ENCODE results near the gene CNTNAP2.

Gene CNTNAP2

DNA sequence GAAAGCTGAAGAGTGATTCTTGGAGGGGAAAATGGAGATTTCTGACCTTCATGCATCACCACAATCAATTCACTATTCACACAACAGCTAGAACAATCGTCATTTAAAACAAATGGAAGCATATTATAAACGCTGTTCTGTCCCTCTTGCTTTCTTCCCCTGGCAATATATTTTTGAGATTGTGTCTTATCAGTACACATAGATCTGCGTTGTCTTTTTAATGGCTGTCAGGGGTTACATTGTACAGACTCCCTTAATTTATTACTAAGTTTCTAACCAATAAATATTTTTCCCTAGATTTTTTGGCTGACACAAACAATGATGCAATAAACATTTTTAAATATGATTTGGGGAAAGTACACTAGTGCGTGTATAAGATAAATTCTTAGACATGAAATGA, 1358.3 kb downstream of the CNTNAP2 start:
- H3K4me2 ChIP-seq (ENCODE audit: insufficient read depth, low read length) = no peak overlapping the region
- H3K9me3 ChIP-seq (ENCODE audit: insufficient read depth, low read length, severe bottlenecking) = no peaks in the 10 kb centered on the region
- H3K79me2 ChIP-seq (ENCODE audit: insufficient read depth, low read length) = no peaks in the 10 kb centered on the region
- no peak overlapping the region for H3K4me3 ChIP-seq (ENCODE audit: low read depth in 1 of 2, low read length in 2 of 2)
- H4K20me1 ChIP-seq (ENCODE audit: insufficient read depth, low read length) = no peaks in the 10 kb centered on the region
- ATAC-seq (ENCODE audit: insufficient read depth, low read depth) (no peak), DNase-seq (no peak)
- H3K4me1 ChIP-seq (ENCODE audit: insufficient read depth, low read length) = no peaks in the 10 kb centered on the region
- no peak overlapping the region for H3K27ac ChIP-seq (ENCODE audit: low read length)
- TF ChIP-seq, protein P1, sequence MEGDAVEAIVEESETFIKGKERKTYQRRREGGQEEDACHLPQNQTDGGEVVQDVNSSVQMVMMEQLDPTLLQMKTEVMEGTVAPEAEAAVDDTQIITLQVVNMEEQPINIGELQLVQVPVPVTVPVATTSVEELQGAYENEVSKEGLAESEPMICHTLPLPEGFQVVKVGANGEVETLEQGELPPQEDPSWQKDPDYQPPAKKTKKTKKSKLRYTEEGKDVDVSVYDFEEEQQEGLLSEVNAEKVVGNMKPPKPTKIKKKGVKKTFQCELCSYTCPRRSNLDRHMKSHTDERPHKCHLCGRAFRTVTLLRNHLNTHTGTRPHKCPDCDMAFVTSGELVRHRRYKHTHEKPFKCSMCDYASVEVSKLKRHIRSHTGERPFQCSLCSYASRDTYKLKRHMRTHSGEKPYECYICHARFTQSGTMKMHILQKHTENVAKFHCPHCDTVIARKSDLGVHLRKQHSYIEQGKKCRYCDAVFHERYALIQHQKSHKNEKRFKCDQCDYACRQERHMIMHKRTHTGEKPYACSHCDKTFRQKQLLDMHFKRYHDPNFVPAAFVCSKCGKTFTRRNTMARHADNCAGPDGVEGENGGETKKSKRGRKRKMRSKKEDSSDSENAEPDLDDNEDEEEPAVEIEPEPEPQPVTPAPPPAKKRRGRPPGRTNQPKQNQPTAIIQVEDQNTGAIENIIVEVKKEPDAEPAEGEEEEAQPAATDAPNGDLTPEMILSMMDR (IDR thresholded peaks at IDR 0.05; ENCODE audit: borderline replicate concordance, extremely low read depth, low read length, poor library complexity, severe bottlenecking) = no peak
- no peak for TF ChIP-seq EZH2 (IDR thresholded peaks at IDR 0.05; ENCODE audit: borderline replicate concordance, low read depth, low read length, severe bottlenecking)
- H2AFZ ChIP-seq (ENCODE audit: low read depth, low read length) = no peak overlapping the region
- H3K36me3 ChIP-seq (ENCODE audit: insufficient read depth, low read length) = no peaks in the 10 kb centered on the region
- H3K27me3 ChIP-seq (ENCODE audit: insufficient read depth, low read length, poor library complexity) = no peaks in the 10 kb centered on the region
- H3K9ac ChIP-seq (ENCODE audit: low read depth, low read length) = no peak overlapping the region

DNA sequence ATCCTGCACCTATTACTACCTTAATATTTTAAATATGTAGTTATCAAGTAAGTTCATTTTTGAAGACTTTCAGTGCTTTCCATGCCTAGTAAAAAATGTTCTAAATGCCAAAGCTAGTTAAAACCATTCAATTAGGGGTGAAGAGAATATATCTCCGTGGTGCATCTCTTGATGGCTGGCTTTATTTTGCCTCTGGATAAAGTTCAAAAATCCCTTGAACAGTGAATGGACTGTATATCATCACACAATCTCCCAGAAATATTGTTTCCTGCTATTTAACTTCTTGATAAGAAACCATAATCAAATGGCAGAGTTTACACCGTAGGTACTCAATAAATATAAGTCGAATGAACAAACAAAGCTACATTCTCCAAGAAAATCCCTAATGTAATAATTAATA, 1360.9 kb downstream of the CNTNAP2 start:
- Histone ChIP-seq H3K9me3 (ENCODE audit: insufficient read depth, low read length, severe bottlenecking) (no peaks in the 10 kb centered on the region), H4K20me1 (ENCODE audit: insufficient read depth, low read length) (no peaks in the 10 kb centered on the region), H3K9ac (ENCODE audit: low read depth, low read length) (no peak overlapping the region), H2AFZ (ENCODE audit: low read depth, low read length) (no peak overlapping the region), H3K27me3 (ENCODE audit: insufficient read depth, low read length, poor library complexity) (no peaks in the 10 kb centered on the region), H3K4me3 (ENCODE audit: low read depth in 1 of 2, low read length in 2 of 2) (no peak overlapping the region), H3K79me2 (ENCODE audit: insufficient read depth, low read length) (no peaks in the 10 kb centered on the region), H3K27ac (ENCODE audit: low read length) (no peak overlapping the region), H3K4me2 (ENCODE audit: insufficient read depth, low read length) (no peak overlapping the region), H3K36me3 (ENCODE audit: insufficient read depth, low read length) (no peaks in the 10 kb centered on the region), H3K4me1 (ENCODE audit: insufficient read depth, low read length) (no peaks in the 10 kb centered on the region)
- ATAC-seq (ENCODE audit: insufficient read depth, low read depth) = no peak
- DNase-seq = no peak
- TF ChIP-seq EZH2 (IDR thresholded peaks at IDR 0.05; ENCODE audit: borderline replicate concordance, low read depth, low read length, severe bottlenecking) = no peak
- TF ChIP-seq, protein P1 (IDR thresholded peaks at IDR 0.05; ENCODE audit: borderline replicate concordance, extremely low read depth, low read length, poor library complexity, severe bottlenecking) = no peak

DNA sequence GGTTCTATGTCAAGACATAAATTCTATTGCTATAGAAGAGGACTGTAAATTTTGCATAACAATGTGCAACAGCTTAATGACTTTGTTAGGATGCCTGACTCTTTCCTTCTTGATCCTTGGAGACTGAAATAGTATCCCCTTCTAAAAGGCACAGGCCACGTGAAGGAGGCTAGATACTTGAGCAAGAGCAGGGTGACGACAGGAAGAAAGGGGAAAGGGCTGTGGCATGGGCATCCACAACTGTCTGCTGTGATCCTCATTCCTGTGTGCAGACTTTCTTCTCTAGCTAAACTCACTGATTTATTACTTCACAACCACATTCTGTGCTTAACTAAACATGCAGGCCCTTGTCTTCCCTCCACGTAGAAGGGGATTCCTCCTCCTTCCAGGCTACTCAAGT, 1362.2 kb downstream of the CNTNAP2 start:
- H3K27ac ChIP-seq (ENCODE audit: low read length) = no peak overlapping the region
- H3K9ac ChIP-seq (ENCODE audit: low read depth, low read length) = no peak overlapping the region
- H3K9me3 ChIP-seq (ENCODE audit: insufficient read depth, low read length, severe bottlenecking) = no peaks in the 10 kb centered on the region
- no peak overlapping the region for H3K4me3 ChIP-seq (ENCODE audit: low read depth in 1 of 2, low read length in 2 of 2)
- no peaks in the 10 kb centered on the region for H3K4me1 ChIP-seq (ENCODE audit: insufficient read depth, low read length)
- no peaks in the 10 kb centered on the region for H3K36me3 ChIP-seq (ENCODE audit: insufficient read depth, low read length)
- H3K4me2 ChIP-seq (ENCODE audit: insufficient read depth, low read length) = no peak overlapping the region
- no peaks in the 10 kb centered on the region for H3K27me3 ChIP-seq (ENCODE audit: insufficient read depth, low read length, poor library complexity)
- H2AFZ ChIP-seq (ENCODE audit: low read depth, low read length) = no peak overlapping the region
- DNase-seq = no peak
- H4K20me1 ChIP-seq (ENCODE audit: insufficient read depth, low read length) = no peaks in the 10 kb centered on the region
- TF ChIP-seq, protein P1 (IDR thresholded peaks at IDR 0.05; ENCODE audit: borderline replicate concordance, extremely low read depth, low read length, poor library complexity, severe bottlenecking) = no peak
- TF ChIP-seq EZH2 (IDR thresholded peaks at IDR 0.05; ENCODE audit: borderline replicate concordance, low read depth, low read length, severe bottlenecking) = no peak
- no peaks in the 10 kb centered on the region for H3K79me2 ChIP-seq (ENCODE audit: insufficient read depth, low read length)
- no peak for ATAC-seq (ENCODE audit: insufficient read depth, low read depth)
